G401.6 (cell line): ENCODE data around the gene LIPT1.
"Not testable (repeated sequence)": the region's sequence is repeated elsewhere in the genome, so short reads cannot be mapped to it uniquely, and the experiment has no call there.

ENCODE experiments used
- FAIRE-seq: peaks from 2 replicates; lab custom pipeline; 2012; peaks lifted over from hg19 to GRCh38; lab: Jason Lieb, UNC

LIPT1 gene

GRCh38 chr2:99180755-99181623, 26.2 kb downstream of the LIPT1 start, which contains the start of the genes MITD1 and MRPL30:
Gene MITD1, minus strand, starts transcription at chr2:99181058. Its CDS starts 77 bp downstream, at chr2:99180981.
Gene MRPL30, plus strand, starts transcription at chr2:99181184. Its CDS starts 5,020 bp downstream, at chr2:99186204.
- FAIRE-seq: peak; percentile 66

- FAIRE-seq: no peak
Observed at GRCh38 chr2:99181624-99182000, 26.8 kb downstream of the LIPT1 start.

- no peak for FAIRE-seq
Observed at GRCh38 chr2:99183025-99183424, 28.3 kb downstream of the LIPT1 start.

GRCh38 chr2:99184811-99185210, 30.0 kb downstream of the LIPT1 start:
- no peak for FAIRE-seq

- FAIRE-seq: no peak
Observed at GRCh38 chr2:99187011-99187410, 32.2 kb downstream of the LIPT1 start.

- FAIRE-seq: no peak
Observed at GRCh38 chr2:99188357-99188756, 33.6 kb downstream of the LIPT1 start.

- no peak for FAIRE-seq
Observed at GRCh38 chr2:99190548-99190947, 35.8 kb downstream of the LIPT1 start.

- FAIRE-seq: not testable (repeated sequence)
Observed at GRCh38 chr2:99192364-99192763, 37.6 kb downstream of the LIPT1 start.

GRCh38 chr2:99198103-99198841, 43.5 kb downstream of the LIPT1 start:
- FAIRE-seq: no peak

- no peak for FAIRE-seq
Observed at GRCh38 chr2:99200076-99200800, 45.5 kb downstream of the LIPT1 start.

GRCh38 chr2:99201959-99202678, 47.4 kb downstream of the LIPT1 start:
- no peak for FAIRE-seq

- FAIRE-seq: no peak
Observed at GRCh38 chr2:99205491-99205890, 50.7 kb downstream of the LIPT1 start.
